Brain microvascular endothelial cell (primary cell): Measurements from ENCODE around the gene MPC1.
"Not testable (repeated sequence)": the region's sequence is repeated elsewhere in the genome, so short reads cannot be mapped to it uniquely, and the experiment has no call there.

ENCODE experiments used
- DNase-seq: peaks from one replicate; pipeline ENCODE4 v3.0.0-alpha.2; 2020
- H3K27ac ChIP-seq: fragments of 250-450 bp; sonication (Bioruptor Pico); 2 replicates; pipeline ENCODE4 v1.5.1; 2020; ENCODE audit warnings: mild to moderate bottlenecking, moderate library complexity
- H3K27me3 ChIP-seq: fragments of 250-450 bp; sonication (Bioruptor Pico); replicated peaks from 2 replicates; pipeline ENCODE4 v1.5.1; 2020; ENCODE audit warnings: mild to moderate bottlenecking
- H3K36me3 ChIP-seq: fragments of 250-450 bp; sonication (Bioruptor Pico); replicated peaks from 2 replicates; pipeline ENCODE4 v1.5.1; 2020; ENCODE audit warnings: mild to moderate bottlenecking
- H3K4me3 ChIP-seq: 2 replicates; pipeline ENCODE4 v1.5.1; 2011; ENCODE audit warnings: low read depth, mild to moderate bottlenecking, control low read depth, low read length, moderate library complexity
- CTCF ChIP-seq: IDR thresholded peaks from 2 replicates; pipeline ENCODE4 v1.5.1; 2011; ENCODE audit warnings: low read depth, mild to moderate bottlenecking, moderate library complexity, low read length, control low read depth, inconsistent platforms; ENCODE audit errors: missing control alignments
- in situ Hi-C: cut with HindIII; loops from 2 replicates; pipeline ENCODE4 v1.10.0; 2017; ENCODE audit warnings: low sequenced_read_pairs, low pct_ligation_motif_present

MPC1 gene

DNA sequence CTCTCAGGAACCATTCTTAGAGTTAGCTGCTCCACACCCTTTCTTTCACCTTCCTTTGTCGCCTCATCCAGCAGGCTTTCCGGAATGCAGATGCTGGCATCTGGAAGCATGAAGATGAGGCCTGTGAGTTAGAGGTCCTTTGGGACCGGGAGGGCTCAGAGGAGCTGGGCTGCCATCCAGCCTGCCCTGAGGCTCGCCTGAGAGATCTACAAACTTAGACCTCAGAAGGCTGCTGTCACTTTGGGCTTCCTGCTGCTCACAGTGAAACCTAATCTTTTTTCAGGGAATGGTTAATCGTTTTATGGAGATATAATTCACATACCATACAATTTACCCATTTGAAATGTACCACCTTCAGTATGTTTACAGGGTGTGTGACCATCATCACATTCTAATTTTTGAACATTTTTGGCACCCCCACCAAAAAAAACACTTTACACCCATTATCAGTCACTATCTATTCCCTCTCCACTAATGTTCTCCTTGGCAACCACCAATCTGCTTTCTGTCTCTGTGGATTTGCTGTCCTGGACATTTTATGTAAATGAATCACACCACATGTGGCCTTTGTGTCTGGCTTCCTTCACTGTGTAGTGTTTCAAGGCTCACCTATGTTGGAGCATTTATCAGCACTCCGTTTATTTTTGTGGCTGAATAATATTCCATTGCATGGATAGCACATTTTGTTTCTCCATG is 20.0 kb upstream of the MPC1 start:
- no peak for TF ChIP-seq CTCF
- in situ Hi-C loops = no loop called here
- H3K36me3 ChIP-seq = no peaks in the 10 kb centered on the region
- H3K4me3 ChIP-seq = no peak overlapping the region
- no peak overlapping the region for H3K27ac ChIP-seq
- peak; percentile 15 for DNase-seq
- H3K27me3 ChIP-seq = no peaks in the 10 kb centered on the region

- in situ Hi-C loops, H3K4me3 ChIP-seq, H3K27ac ChIP-seq, H3K27me3 ChIP-seq, H3K36me3 ChIP-seq: not testable (repeated sequence)
- peak; percentile 80 for TF ChIP-seq CTCF
- peak; percentile 67 for DNase-seq
These were observed 18.0 kb upstream of the MPC1 start for GRCh38 chr6:166400649-166401250.

GRCh38 chr6:166400181-166400580 is 17.4 kb upstream of the MPC1 start:
- no peak for TF ChIP-seq CTCF
- Histone ChIP-seq H3K27me3 (no peaks in the 10 kb centered on the region), H3K4me3 (no peak overlapping the region), H3K27ac (no peak overlapping the region), H3K36me3 (no peaks in the 10 kb centered on the region)
- no peak for DNase-seq
- in situ Hi-C loops = no loop called here

GRCh38 chr6:166398348-166398747 is 15.6 kb upstream of the MPC1 start:
- Histone ChIP-seq H3K4me3 (no peak overlapping the region), H3K27ac (no peak overlapping the region), H3K36me3 (no peaks in the 10 kb centered on the region), H3K27me3 (no peaks in the 10 kb centered on the region)
- no peak for DNase-seq
- no peak for TF ChIP-seq CTCF
- in situ Hi-C loops = loop anchor here (25.0 kb wide), 1 partner anchor 111 kb away; no protein-coding TSS in a partner anchor

- no peak for TF ChIP-seq CTCF
- no peak overlapping the region for H3K27ac ChIP-seq
- no peaks in the 10 kb centered on the region for H3K36me3 ChIP-seq
- in situ Hi-C loops = loop anchor here (25.0 kb wide), 1 partner anchor 111 kb away; no protein-coding TSS in a partner anchor
- no peak overlapping the region for H3K4me3 ChIP-seq
- no peak for DNase-seq
- no peaks in the 10 kb centered on the region for H3K27me3 ChIP-seq
These were observed 15.1 kb upstream of the MPC1 start for GRCh38 chr6:166397849-166398248.
